OCI-LY1 (cell line): ENCODE measurements around the gene SLC38A7.

Source experiments
- H2AFZ ChIP-seq: fragments of 200-600 bp; sonication (generic), shearing (Covaris generic); 2 replicates; pipeline ENCODE4 v1.6.0; 2014; ENCODE audit warnings: antibody characterized with exemption, mild to moderate bottlenecking, low read length
- H3F3A ChIP-seq: fragments of 200-600 bp; sonication (generic), shearing (Covaris generic); 2 replicates; pipeline ENCODE4 v1.6.0; 2014; ENCODE audit warnings: mild to moderate bottlenecking, antibody characterized with exemption, low read length, moderate library complexity; ENCODE audit not compliant: insufficient read depth
- H3K27ac ChIP-seq: fragments of 200-600 bp; sonication (generic); 2 replicates; pipeline ENCODE4 v1.5.1; 2014; ENCODE audit warnings: low read length, mixed run types, mild to moderate bottlenecking, low read depth; ENCODE audit not compliant: poor library complexity, severe bottlenecking
- H3K27me3 ChIP-seq: fragments of 200-600 bp; sonication (generic); 2 replicates; pipeline ENCODE4 v1.6.0; 2014; ENCODE audit warnings: antibody characterized with exemption, mild to moderate bottlenecking, low read length, moderate library complexity; ENCODE audit not compliant: insufficient read depth
- H3K36me3 ChIP-seq: fragments of 200-600 bp; sonication (generic); 2 replicates; pipeline ENCODE4 v1.6.1; 2014; ENCODE audit warnings: mild to moderate bottlenecking, antibody characterized with exemption, low read length, moderate library complexity, mixed read lengths; ENCODE audit not compliant: insufficient read depth
- H3K4me1 ChIP-seq: fragments of 200-600 bp; sonication (generic); 2 replicates; pipeline ENCODE4 v1.5.1; 2014; ENCODE audit warnings: mild to moderate bottlenecking, low read length, moderate library complexity; ENCODE audit not compliant: insufficient read depth, severe bottlenecking
- H3K4me2 ChIP-seq: fragments of 200-600 bp; sonication (generic), shearing (Covaris generic); 2 replicates; pipeline ENCODE4 v1.6.1; 2014; ENCODE audit warnings: low read length
- H3K4me3 ChIP-seq: fragments of 200-600 bp; sonication (generic); 2 replicates; pipeline ENCODE4 v1.5.1; 2014; ENCODE audit warnings: low read length, low read depth, mild to moderate bottlenecking, mixed read lengths; ENCODE audit not compliant: poor library complexity, severe bottlenecking
- H3K79me2 ChIP-seq: fragments of 200-600 bp; shearing (Covaris generic); 2 replicates; pipeline ENCODE4 v1.6.1; 2016; ENCODE audit warnings: mixed run types, low read length, mixed read lengths; ENCODE audit not compliant: insufficient read depth
- H3K9ac ChIP-seq: fragments of 200-600 bp; sonication (generic), shearing (Covaris generic); 2 replicates; pipeline ENCODE4 v1.6.1; 2014; ENCODE audit warnings: mild to moderate bottlenecking, low read length, mixed read lengths
- H3K9me2 ChIP-seq: fragments of 200-600 bp; sonication (generic), shearing (Covaris generic); 2 replicates; pipeline ENCODE4 v1.6.1; 2014; ENCODE audit warnings: low read depth, mild to moderate bottlenecking, low read length, mixed read lengths
- H3K9me3 ChIP-seq: fragments of 200-600 bp; shearing (Covaris generic); 2 replicates; pipeline ENCODE4 v1.6.1; 2014; ENCODE audit warnings: low read length, mixed read lengths
- H4K20me1 ChIP-seq: fragments of 200-600 bp; sonication (generic), shearing (Covaris generic); 2 replicates; pipeline ENCODE4 v1.6.0; 2016; ENCODE audit warnings: mild to moderate bottlenecking, low read length; ENCODE audit not compliant: insufficient read depth
- CTCF ChIP-seq: fragments of 200-600 bp; sonication (generic), shearing (Covaris generic); IDR thresholded peaks from 2 replicates; pipeline ENCODE4 v1.5.1; 2017; ENCODE audit warnings: mild to moderate bottlenecking, antibody characterized with exemption, low read length, moderate library complexity, mixed read lengths
- EZH2 ChIP-seq: fragments of 200-600 bp; sonication (generic), shearing (Covaris generic); IDR thresholded peaks from 2 replicates; pipeline ENCODE4 v1.8.0; 2017; ENCODE audit warnings: borderline replicate concordance, mixed run types, mild to moderate bottlenecking, antibody characterized with exemption, low read length, moderate library complexity, mixed read lengths

The SLC38A7 gene

GRCh38 chr16:58685084-58685449 lies 497 bp upstream of the SLC38A7 start:
- TF ChIP-seq EZH2, result no peak
- TF ChIP-seq CTCF, result no peak
- Histone ChIP-seq H3K27ac (no peak overlapping the region), H3K9ac (no peak overlapping the region; the same call in 1 of the 2 replicates)

GRCh38 chr16:58684001-58684353 lies 593 bp downstream of the SLC38A7 start:
- H3F3A ChIP-seq, result no peaks in the 10 kb centered on the region
- TF ChIP-seq EZH2 (no peak), CTCF (no peak)
- H3K27ac ChIP-seq, result no peak overlapping the region
- no peaks in the 10 kb centered on the region for H3K79me2 ChIP-seq
- H3K4me1 ChIP-seq, result peaks cover 15% of the 10 kb centered on the region
- peak overlapping the region; percentile 75 for H2AFZ ChIP-seq
- H3K9ac ChIP-seq, result peak overlapping the region; percentile 84
- no peaks in the 10 kb centered on the region for H3K9me3 ChIP-seq
- H3K9me2 ChIP-seq, result no peaks in the 10 kb centered on the region
- peak overlapping the region; percentile 96 for H3K4me2 ChIP-seq
- H3K36me3 ChIP-seq, result 0 out of 2 replicates have a peak, but pooled peaks cover 7% of the 10 kb centered on the region
- no peaks in the 10 kb centered on the region for H4K20me1 ChIP-seq
- H3K4me3 ChIP-seq, result peak overlapping the region; percentile 98
- H3K27me3 ChIP-seq, result no peaks in the 10 kb centered on the region

More at GRCh38 chr16:58685084-58685449, 497 bp upstream of the SLC38A7 start:
- Histone ChIP-seq H4K20me1 (no peaks in the 10 kb centered on the region), H2AFZ (peak overlapping the region; percentile 100), H3K79me2 (no peaks in the 10 kb centered on the region), H3K27me3 (no peaks in the 10 kb centered on the region), H3K4me2 (peak overlapping the region; percentile 96), H3K4me1 (peaks cover 15% of the 10 kb centered on the region), H3K9me2 (no peaks in the 10 kb centered on the region), H3K4me3 (peak overlapping the region; percentile 98), H3K36me3 (0 out of 2 replicates have a peak, but pooled peaks cover under 1% of the 10 kb centered on the region), H3K9me3 (no peaks in the 10 kb centered on the region), H3F3A (no peaks in the 10 kb centered on the region)

GRCh38 chr16:58679763-58680162 lies 4.8 kb downstream of the SLC38A7 start:
- Histone ChIP-seq H3F3A (no peaks in the 10 kb centered on the region), H3K4me3 (no peak overlapping the region), H3K36me3 (0 out of 2 replicates have a peak, but pooled peaks cover 7% of the 10 kb centered on the region), H3K9ac (no peak overlapping the region), H2AFZ (no peak overlapping the region), H3K27me3 (no peaks in the 10 kb centered on the region), H3K27ac (no peak overlapping the region), H3K79me2 (no peaks in the 10 kb centered on the region), H4K20me1 (no peaks in the 10 kb centered on the region), H3K9me2 (no peaks in the 10 kb centered on the region), H3K9me3 (no peaks in the 10 kb centered on the region), H3K4me1 (peaks cover 13% of the 10 kb centered on the region), H3K4me2 (no peak overlapping the region)
- no peak for TF ChIP-seq CTCF
- no peak for TF ChIP-seq EZH2
